Measurements from ENCODE around the gene GRIK2. TPM values are rescaled to one million over a fixed set of nuclear protein-coding genes. Genes with fewer than 3 reads are reported as not detected.

GRIK2 gene
- total RNA-seq, 1 donor from 2014 or later, result 0.11 TPM

- intact Hi-C loops (cut with micrococcal nuclease), result no loop called here
- Mint-ChIP-seq H3K4me3 (no peak overlapping the region), H3K36me3 (ENCODE audit: low read depth) (no peaks in the 10 kb centered on the region), H3K27ac (no peak overlapping the region), H3K4me1 (no peaks in the 10 kb centered on the region), H3K27me3 (no peaks in the 10 kb centered on the region), H3K9me3 (peaks cover 4% of the 10 kb centered on the region)
- DNase-seq (no peak), ATAC-seq (ENCODE audit: low read depth) (no peak)
- ChIA-PET POLR2A (no interaction called here), CTCF (no interaction called here)
- TF ChIP-seq CTCF (IDR thresholded peaks at IDR 0.05), result no peak
Measured at GRCh38 chr6:101926149-101926925, 532.8 kb downstream of the GRIK2 start.

GRCh38 chr6:101931766-101932165, 538.3 kb downstream of the GRIK2 start:
- intact Hi-C loops (cut with micrococcal nuclease), result no loop called here
- ATAC-seq (ENCODE audit: low read depth), result no peak
- DNase-seq, result no peak
- CTCF ChIA-PET, result no interaction called here
- H3K27me3 Mint-ChIP-seq, result no peaks in the 10 kb centered on the region
- H3K4me1 Mint-ChIP-seq, result no peaks in the 10 kb centered on the region
- no peak overlapping the region for H3K4me3 Mint-ChIP-seq
- TF ChIP-seq CTCF (IDR thresholded peaks at IDR 0.05), result no peak
- POLR2A ChIA-PET, result no interaction called here
- H3K9me3 Mint-ChIP-seq, result peaks cover 4% of the 10 kb centered on the region
- no peak overlapping the region for H3K27ac Mint-ChIP-seq
- H3K36me3 Mint-ChIP-seq (ENCODE audit: low read depth), result no peaks in the 10 kb centered on the region

- Mint-ChIP-seq H3K36me3 (ENCODE audit: low read depth) (no peaks in the 10 kb centered on the region), H3K27ac (no peak overlapping the region), H3K4me3 (no peak overlapping the region), H3K27me3 (no peaks in the 10 kb centered on the region), H3K4me1 (no peaks in the 10 kb centered on the region), H3K9me3 (peaks cover 4% of the 10 kb centered on the region)
- TF ChIP-seq CTCF (IDR thresholded peaks at IDR 0.05), result no peak
- CTCF ChIA-PET, result no interaction called here
- POLR2A ChIA-PET, result no interaction called here
- intact Hi-C loops (cut with micrococcal nuclease), result no loop called here
- ATAC-seq (ENCODE audit: low read depth) (no peak), DNase-seq (no peak)
Measured at GRCh38 chr6:101932704-101933103, 539.2 kb downstream of the GRIK2 start.

- intact Hi-C loops (cut with micrococcal nuclease), result no loop called here
- ChIA-PET POLR2A (no interaction called here), CTCF (no interaction called here)
- ATAC-seq (ENCODE audit: low read depth) (no peak), DNase-seq (no peak)
- Mint-ChIP-seq H3K9me3 (peaks cover under 1% of the 10 kb centered on the region), H3K27ac (no peak overlapping the region), H3K4me1 (no peaks in the 10 kb centered on the region), H3K36me3 (ENCODE audit: low read depth) (no peaks in the 10 kb centered on the region), H3K27me3 (no peaks in the 10 kb centered on the region), H3K4me3 (no peak overlapping the region)
- no peak for TF ChIP-seq CTCF (IDR thresholded peaks at IDR 0.05)
Measured at GRCh38 chr6:101935732-101936131, 542.2 kb downstream of the GRIK2 start.

- H3K4me1 Mint-ChIP-seq, result no peaks in the 10 kb centered on the region
- CTCF ChIA-PET, result no interaction called here
Measured at GRCh38 chr6:101936516-101936915, 543.0 kb downstream of the GRIK2 start.

More at GRCh38 chr6:101936516-101936915, 543.0 kb downstream of the GRIK2 start:
- H3K27me3 Mint-ChIP-seq, result no peaks in the 10 kb centered on the region
- POLR2A ChIA-PET, result no interaction called here
- DNase-seq (no peak), ATAC-seq (ENCODE audit: low read depth) (no peak)
- H3K36me3 Mint-ChIP-seq (ENCODE audit: low read depth), result no peaks in the 10 kb centered on the region
- no peak for TF ChIP-seq CTCF (IDR thresholded peaks at IDR 0.05)
- no peaks in the 10 kb centered on the region for H3K9me3 Mint-ChIP-seq
- intact Hi-C loops (cut with micrococcal nuclease), result no loop called here
- no peak overlapping the region for H3K27ac Mint-ChIP-seq
- H3K4me3 Mint-ChIP-seq, result no peak overlapping the region
